Stimulated activated CD8-positive, alpha-beta memory T cell treated with anti-CD3 and anti-CD28 coated beads, Interleukin-15, amount 100 ng/mL, for 24 hours (primary cell): ENCODE results near the gene KLHL9.

ENCODE experiments used
- DNase-seq: peaks from one replicate; pipeline ENCODE4 v3.0.0-alpha.2; 2020; ENCODE audit warnings: low read depth

KLHL9 gene

GRCh38 chr9:21317956-21318923, 17.0 kb downstream of the KLHL9 start:
- no peak for DNase-seq

GRCh38 chr9:21316860-21317259, 18.3 kb downstream of the KLHL9 start:
- no peak for DNase-seq

DNA sequence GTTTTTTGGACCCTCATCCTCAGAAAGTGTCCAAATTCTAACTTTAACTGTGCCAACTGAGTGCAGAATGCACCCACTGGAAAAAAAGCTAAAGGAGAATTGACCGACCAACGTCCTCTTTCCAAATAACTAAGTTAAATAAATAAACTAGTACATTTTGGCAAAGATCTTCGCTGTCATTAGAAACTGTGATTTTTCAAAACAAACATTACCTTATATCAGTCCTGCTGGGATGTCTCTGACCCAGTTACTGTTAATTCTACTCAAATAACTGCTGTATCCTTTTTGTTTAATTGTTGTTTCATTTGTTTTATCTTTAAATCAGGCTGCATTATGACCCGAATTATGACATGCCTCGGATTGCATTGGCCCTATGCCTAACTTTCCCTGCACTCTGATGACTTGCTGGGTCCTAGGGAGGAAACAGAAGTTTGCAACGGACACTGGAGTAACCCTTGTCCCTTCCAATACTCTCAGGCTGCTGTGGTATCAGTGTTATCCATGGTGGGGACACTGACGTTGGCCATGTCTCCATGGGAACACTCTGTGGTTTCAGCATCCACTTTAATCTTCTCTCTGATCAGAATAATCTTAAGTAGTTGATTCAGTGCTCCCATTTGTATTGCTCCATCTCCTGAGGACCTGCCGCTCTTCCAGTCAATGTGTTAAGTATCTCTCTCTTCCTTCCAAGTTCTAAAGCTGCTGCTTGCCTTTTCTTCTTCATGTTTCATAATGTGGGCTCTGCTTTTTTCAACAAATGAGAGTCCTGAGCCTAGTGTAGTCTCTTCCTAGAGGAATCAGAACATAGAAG, 19.0 kb downstream of the KLHL9 start:
- DNase-seq = no peak

DNA sequence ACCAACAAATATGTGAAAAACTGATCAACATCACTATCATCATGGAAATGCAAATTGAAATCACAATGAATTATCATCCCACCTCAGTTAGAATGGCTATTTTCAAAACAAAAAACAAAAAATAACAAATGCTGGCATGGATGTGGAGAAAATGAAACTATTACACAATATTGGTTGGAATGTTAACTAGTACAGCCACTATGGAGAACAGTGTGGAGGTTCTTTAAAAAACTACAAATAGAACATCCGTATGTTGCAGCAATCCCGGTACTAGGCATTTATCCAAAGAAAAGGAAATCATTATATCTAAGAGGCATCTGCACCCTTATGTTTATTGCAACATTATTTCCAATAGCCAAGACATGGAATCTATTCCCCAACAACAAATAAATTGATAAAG, 21.1 kb downstream of the KLHL9 start:
- DNase-seq = no peak

GRCh38 chr9:21311889-21312288, 23.3 kb downstream of the KLHL9 start:
- DNase-seq = no peak

DNA sequence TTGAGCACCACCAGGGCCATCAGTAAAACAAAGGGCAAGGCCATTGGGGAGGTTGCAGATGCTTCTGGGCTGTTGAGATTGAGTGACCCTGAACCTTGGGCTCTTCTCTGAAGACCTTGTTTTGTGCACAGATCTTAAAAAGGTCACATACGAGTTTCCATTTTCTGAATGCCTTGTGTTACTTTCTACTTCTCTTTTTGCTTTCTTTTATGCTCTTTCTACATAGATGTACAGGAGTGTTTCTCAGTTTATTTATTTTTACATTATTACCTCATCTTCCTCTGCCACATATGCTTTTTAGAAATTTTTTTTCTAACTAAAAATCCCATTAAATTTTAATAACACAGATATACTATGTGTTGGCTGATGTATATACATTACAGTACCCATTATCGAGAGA, 30.0 kb downstream of the KLHL9 start, which contains the start of gene IFNA5:
TSS of gene IFNA5 (minus strand) at position 101 of the 400 bp plus-strand sequence. CDS start at position 44, 57 bp downstream.
- DNase-seq = no peak

DNA sequence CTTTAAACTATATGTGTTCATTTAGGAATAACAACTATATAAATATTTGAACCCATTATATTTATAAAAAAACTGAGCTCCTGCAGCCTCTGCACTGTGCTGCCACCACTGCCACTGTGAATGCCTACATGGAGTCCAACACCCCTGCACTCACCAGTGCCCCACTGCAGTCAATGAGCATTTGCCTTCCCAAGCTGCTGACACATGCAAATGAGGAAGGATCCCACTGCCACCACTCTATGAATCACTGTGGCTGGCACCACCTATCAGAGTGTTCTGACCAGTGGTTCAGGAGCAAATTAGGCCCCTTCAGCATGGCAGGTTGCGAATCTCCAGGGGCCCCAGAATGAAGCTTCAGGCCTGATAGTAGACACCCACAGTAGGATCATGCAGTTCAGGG, 39.2 kb downstream of the KLHL9 start:
- DNase-seq = no peak

GRCh38 chr9:21294904-21295538, 40.2 kb downstream of the KLHL9 start:
- no peak for DNase-seq

- DNase-seq = no peak
Observed at GRCh38 chr9:21294364-21294774, 40.8 kb downstream of the KLHL9 start.

- DNase-seq = no peak
Observed at GRCh38 chr9:21289848-21290247, 45.4 kb downstream of the KLHL9 start.

- no peak for DNase-seq
Observed at GRCh38 chr9:21287280-21287679, 47.9 kb downstream of the KLHL9 start.

GRCh38 chr9:21286659-21287058, 48.5 kb downstream of the KLHL9 start:
- no peak for DNase-seq

GRCh38 chr9:21286099-21286498, 49.1 kb downstream of the KLHL9 start:
- no peak for DNase-seq

DNA sequence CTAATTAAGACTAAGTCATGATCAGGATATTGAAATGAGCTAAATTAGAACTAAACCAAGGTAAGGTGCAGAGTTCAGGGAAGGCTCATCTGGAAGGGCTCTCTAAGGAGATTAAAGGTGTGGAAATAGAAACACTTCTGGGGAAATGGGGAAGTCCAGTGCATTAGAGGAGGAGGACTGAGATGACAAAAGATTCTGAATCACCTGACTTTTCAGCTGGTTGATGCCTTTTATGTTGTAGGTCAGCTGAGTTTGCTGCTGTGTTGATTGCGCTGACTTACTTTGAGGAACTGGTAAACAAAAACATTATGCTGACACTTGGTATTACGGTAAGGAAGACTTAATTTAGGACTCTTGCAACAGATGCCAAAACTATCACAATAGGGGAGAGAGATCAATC, 53.9 kb downstream of the KLHL9 start:
- no peak for DNase-seq
